HUDEP-2 (cell line): Measurements from ENCODE around the gene ACADL.

ENCODE experiments used
- DNase-seq, 76 experiments: peaks; one replicate each; lab custom pipeline; 2025; ENCODE audit not compliant: unreplicated experiment in 76 of 76; lab: John Stamatoyannopoulos, UW

ACADL gene

GRCh38 chr2:210171309-210172218, 53.7 kb downstream of the ACADL start, which contains the start of gene KANSL1L:
Gene KANSL1L, minus strand, starts transcription at chr2:210171409. Its CDS starts 16,827 bp downstream, at chr2:210154582.
- DNase-seq: peak in 75 of 76 experiments; percentile 39 to 98 (median 94)

DNA sequence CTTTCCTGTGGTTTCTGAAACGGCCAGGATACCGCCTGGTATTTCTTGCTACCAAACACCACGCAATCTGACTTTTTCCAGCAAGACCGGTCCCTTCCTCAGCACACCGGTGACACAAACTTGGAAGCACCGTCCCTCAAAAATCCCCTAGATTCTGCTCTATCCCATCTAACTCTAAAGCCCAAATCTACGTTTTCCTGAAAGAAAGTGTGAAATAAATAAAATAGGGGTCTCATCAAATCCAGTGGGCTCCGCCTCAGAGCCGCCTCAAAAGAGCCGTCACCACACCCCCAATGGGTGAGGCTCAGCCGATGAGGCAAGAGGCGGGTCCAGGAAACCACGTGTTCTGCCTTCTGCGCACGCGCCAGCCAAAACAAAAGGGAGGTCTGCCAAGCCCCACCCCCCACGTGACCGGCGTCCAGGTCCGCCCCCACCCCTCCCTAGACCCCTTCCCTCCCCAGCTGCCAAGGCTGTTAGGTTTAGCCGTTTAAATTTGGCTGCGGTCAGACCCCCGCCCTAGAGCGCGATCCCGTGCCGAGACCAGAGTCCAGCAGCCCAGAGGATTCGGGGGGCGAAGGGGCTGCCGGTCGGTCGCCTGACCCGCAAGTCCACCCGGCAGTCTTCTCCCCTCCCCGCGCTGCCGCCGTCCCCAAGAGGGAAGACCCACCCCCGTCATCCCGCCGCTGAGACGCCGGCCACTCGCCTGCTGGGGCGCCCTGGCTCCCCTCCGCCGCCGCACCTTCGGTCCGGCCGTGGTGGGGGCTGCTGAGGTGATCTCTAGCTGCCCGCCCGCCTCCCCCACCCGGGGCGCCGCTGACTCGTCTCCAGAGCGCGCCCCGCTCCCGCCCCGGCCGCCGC, 54.6 kb downstream of the ACADL start:
- peak; percentile 21 to 97 (median 91) for DNase-seq

DNA sequence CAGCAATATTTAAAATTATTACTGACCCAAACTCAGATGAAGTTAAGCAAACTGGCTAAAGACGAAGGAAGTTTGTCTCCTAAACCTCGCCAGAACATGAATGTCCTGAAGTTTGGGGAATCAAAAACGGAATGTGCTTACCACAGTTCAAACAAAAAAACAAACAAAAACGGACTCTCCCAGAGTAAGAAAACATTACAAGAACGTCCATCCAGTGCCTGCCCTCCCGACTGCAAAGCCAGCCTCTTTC, 55.1 kb downstream of the ACADL start:
- no peak for DNase-seq

- DNase-seq: peak in 2 of 76 experiments; percentile 20 to 48
These were observed 55.6 kb downstream of the ACADL start for GRCh38 chr2:210169516-210170195.

GRCh38 chr2:210167227-210167626, 58.0 kb downstream of the ACADL start:
- peak in 1 of 76 experiments; percentile 13 for DNase-seq

DNA sequence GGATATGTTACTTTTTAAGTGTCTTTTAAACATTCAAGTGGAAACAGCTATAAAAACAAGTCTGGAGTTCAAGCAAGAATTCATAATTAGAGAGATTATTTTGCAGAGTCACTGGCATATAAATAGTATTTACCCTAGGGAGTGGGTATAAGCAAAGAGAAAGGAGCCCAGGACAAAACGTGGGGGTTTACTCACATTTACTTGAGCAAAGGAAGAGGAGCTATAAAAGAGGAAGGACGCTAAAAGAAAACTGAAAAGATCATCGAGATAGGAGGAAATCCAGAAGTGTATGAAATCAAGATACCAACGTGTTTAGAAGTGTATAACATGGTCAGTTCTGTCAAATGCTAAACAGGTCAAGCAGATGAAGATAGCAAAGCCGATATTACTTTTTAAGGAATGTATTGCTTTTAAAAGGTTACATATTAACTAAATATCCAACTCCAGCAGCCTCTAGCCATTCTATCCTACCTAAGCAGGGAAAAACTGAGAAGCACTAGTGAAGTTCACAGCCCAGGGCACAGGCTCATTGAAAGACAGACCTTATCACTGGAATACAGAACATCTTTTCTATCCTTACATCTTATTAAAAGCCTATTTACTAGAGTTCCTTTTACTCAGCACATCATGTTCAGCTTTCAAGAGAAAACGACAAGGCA, 62.7 kb downstream of the ACADL start:
- no peak for DNase-seq

- DNase-seq: no peak
These were observed 66.2 kb downstream of the ACADL start for GRCh38 chr2:210159059-210159458.

GRCh38 chr2:210158236-210158635, 67.0 kb downstream of the ACADL start:
- no peak for DNase-seq

- no peak for DNase-seq
These were observed 67.7 kb downstream of the ACADL start for GRCh38 chr2:210157526-210157925.

GRCh38 chr2:210147614-210148013, 77.6 kb downstream of the ACADL start:
- no peak for DNase-seq
